Suprapubic skin (tissue), 3 donors: ENCODE data around the gene SYT2.
"Not testable (repeated sequence)": the region's sequence is repeated elsewhere in the genome, so short reads cannot be mapped to it uniquely, and the experiment has no call there.

Experiments used
- CTCF ChIP-seq, 2 donors: fragments of 200-600 bp in 1 of 2; fragments of 450-650 bp in 1 of 2; sonication (generic) in 1 of 2; IDR thresholded peaks; one replicate each; pipeline ENCODE4 v1.5.1; 2016 to 2019; ENCODE audit warnings: antibody characterized with exemption in 2 of 2, mild to moderate bottlenecking in 1 of 2, moderate library complexity in 1 of 2
- EP300 ChIP-seq: sonication (generic); formaldehyde crosslinking; IDR thresholded peaks from one replicate; pipeline ENCODE4 v1.6.1; 2017; ENCODE audit warnings: antibody characterized with exemption

- not testable (repeated sequence) for TF ChIP-seq CTCF (IDR thresholded peaks at IDR 0.05); EP300
Measured at GRCh38 chr1:202630096-202630495, 80.2 kb downstream of the SYT2 start.
